Endothelial cell of umbilical vein (primary cell): ENCODE measurements around the gene GPR146.

Experiments
- CTCF ChIP-seq, 2 donors: IDR thresholded peaks; 1 replicate in 1 of 2; 2 replicates in 1 of 2; pipeline ENCODE4 v1.5.1; 2011; ENCODE audit warnings: low read length in 2 of 2, mild to moderate bottlenecking in 2 of 2, moderate library complexity in 2 of 2, control low read depth in 1 of 2, inconsistent platforms in 1 of 2, low read depth in 1 of 2; ENCODE audit not compliant: insufficient read depth in 1 of 2; ENCODE audit errors: extremely low read depth in 1 of 2
- EZH2 ChIP-seq: IDR thresholded peaks from 2 replicates; pipeline ENCODE4 v1.6.1; 2012; ENCODE audit warnings: borderline replicate concordance, low read depth, mild to moderate bottlenecking, moderate library complexity, low read length, inconsistent platforms; ENCODE audit not compliant: severe bottlenecking
- FOS ChIP-seq: IDR thresholded peaks from 2 replicates; pipeline ENCODE4 v1.6.1; 2011; ENCODE audit warnings: mild to moderate bottlenecking, low read length, moderate library complexity, borderline replicate concordance; ENCODE audit not compliant: insufficient read depth
- JUN ChIP-seq: IDR thresholded peaks from 2 replicates; pipeline ENCODE4 v1.6.1; 2011; ENCODE audit warnings: borderline replicate concordance, low read depth; ENCODE audit not compliant: insufficient read length, insufficient read depth
- MAX ChIP-seq: IDR thresholded peaks from 2 replicates; pipeline ENCODE4 v1.6.1; 2011; ENCODE audit not compliant: insufficient read depth, insufficient read length
- MYC ChIP-seq: IDR thresholded peaks from one replicate; pipeline ENCODE4 v1.6.1; 2011; ENCODE audit warnings: mild to moderate bottlenecking, low read depth, low read length
- POLR2A ChIP-seq: IDR thresholded peaks from 2 replicates; pipeline ENCODE4 v1.6.1; 2012; ENCODE audit warnings: low read depth, mild to moderate bottlenecking, control low read depth, low read length
- POLR2AphosphoS5 ChIP-seq: IDR thresholded peaks from 2 replicates; pipeline ENCODE4 v1.6.1; 2012; ENCODE audit warnings: low read depth, mild to moderate bottlenecking, control low read depth, low read length, moderate library complexity; ENCODE audit not compliant: insufficient read depth

- TF ChIP-seq POLR2A (no peak), CTCF (IDR thresholded peaks at IDR 0.05; ENCODE audit: extremely low read depth in 1 of 2, insufficient read depth in 1 of 2, low read depth in 1 of 2, low read length in 2 of 2) (no peak), MAX (no peak), EZH2 (no peak), JUN (no peak), FOS (no peak), POLR2AphosphoS5 (no peak), MYC (no peak)
Measured at GRCh38 chr7:1068013-1068412, 23.7 kb downstream of the GPR146 start.
